GM21447 (cell line): ENCODE measurements around the gene UCK2.

Experiments used
- ATAC-seq: cut with Tn5 transposase; IDR thresholded peaks from one replicate; pipeline ENCODE4 v1.9.1; 2021; ENCODE audit not compliant: unreplicated experiment

Gene UCK2

GRCh38 chr1:165933446-165934170 lies 106.2 kb downstream of the UCK2 start:
- no peak for ATAC-seq

- ATAC-seq, result no peak
Observed at GRCh38 chr1:165936542-165936941, 109.1 kb downstream of the UCK2 start.

GRCh38 chr1:165937829-165938228 lies 110.4 kb downstream of the UCK2 start:
- no peak for ATAC-seq

- no peak for ATAC-seq
Observed at GRCh38 chr1:165938844-165939243, 111.4 kb downstream of the UCK2 start.

GRCh38 chr1:165941531-165941930 lies 114.1 kb downstream of the UCK2 start:
- ATAC-seq, result no peak

GRCh38 chr1:165942062-165942461 lies 114.6 kb downstream of the UCK2 start:
- no peak for ATAC-seq

GRCh38 chr1:165942927-165943597 lies 115.6 kb downstream of the UCK2 start:
- no peak for ATAC-seq

- ATAC-seq, result no peak
Observed at GRCh38 chr1:165945911-165946310, 118.5 kb downstream of the UCK2 start.

GRCh38 chr1:165947797-165948455 lies 120.5 kb downstream of the UCK2 start:
- no peak for ATAC-seq

GRCh38 chr1:165949335-165950130 lies 122.1 kb downstream of the UCK2 start:
- no peak for ATAC-seq

- no peak for ATAC-seq
Observed at GRCh38 chr1:165954940-165955339, 127.5 kb downstream of the UCK2 start.

GRCh38 chr1:165958306-165958705 lies 130.9 kb downstream of the UCK2 start:
- no peak for ATAC-seq

- ATAC-seq, result no peak
Observed at GRCh38 chr1:165960136-165960535, 132.7 kb downstream of the UCK2 start.

GRCh38 chr1:165960881-165961280 lies 133.5 kb downstream of the UCK2 start:
- ATAC-seq, result no peak
